BE2C (cell line): ENCODE results near the gene SLC29A1.
A peak's percentile ranks its signal among the peaks of the same experiment; 100 is the strongest.

ENCODE experiments used
- DNase-seq: peaks from one replicate; pipeline ENCODE4 v3.0.0-alpha.2; 2020
- H3K27me3 ChIP-seq: fragments of 250-450 bp; sonication (Bioruptor Pico); 2 replicates; pipeline ENCODE4 v1.5.1; 2020; ENCODE audit warnings: mild to moderate bottlenecking
- H3K36me3 ChIP-seq: fragments of 250-450 bp; sonication (Bioruptor Pico); 2 replicates; pipeline ENCODE4 v1.5.1; 2020; ENCODE audit warnings: mild to moderate bottlenecking
- H3K4me1 ChIP-seq: fragments of 250-450 bp; sonication (Bioruptor Pico); 2 replicates; pipeline ENCODE4 v1.5.1; 2020
- H3K4me3 ChIP-seq: 2 replicates; pipeline ENCODE4 v1.5.1; 2011; ENCODE audit warnings: low read depth, low read length
- H3K9me3 ChIP-seq: fragments of 250-450 bp; sonication (Bioruptor Pico); 2 replicates; pipeline ENCODE4 v1.5.1; 2020
- CTCF ChIP-seq: IDR thresholded peaks from 2 replicates; pipeline ENCODE4 v1.5.1; 2012; ENCODE audit warnings: mild to moderate bottlenecking, low read depth, low read length

Gene SLC29A1

GRCh38 chr6:44250067-44250717, 26.8 kb downstream of the SLC29A1 start:
- peak overlapping the region; percentile 94 for H3K4me3 ChIP-seq
- no peak for TF ChIP-seq CTCF
- H3K36me3 ChIP-seq, result peaks cover 82% of the 10 kb centered on the region
- no peak for DNase-seq
- H3K27me3 ChIP-seq, result no peaks in the 10 kb centered on the region
- no peaks in the 10 kb centered on the region for H3K9me3 ChIP-seq
- peaks cover 8% of the 10 kb centered on the region for H3K4me1 ChIP-seq

- peaks cover 87% of the 10 kb centered on the region for H3K36me3 ChIP-seq
- no peaks in the 10 kb centered on the region for H3K27me3 ChIP-seq
- peak overlapping the region; percentile 8; the same call in 1 of the 2 replicates for H3K4me3 ChIP-seq
- H3K4me1 ChIP-seq, result peaks cover 8% of the 10 kb centered on the region
- no peak for TF ChIP-seq CTCF
- DNase-seq, result no peak
- H3K9me3 ChIP-seq, result no peaks in the 10 kb centered on the region
Measured at GRCh38 chr6:44250718-44251123, 27.3 kb downstream of the SLC29A1 start.

GRCh38 chr6:44251576-44252524, 28.5 kb downstream of the SLC29A1 start:
- Histone ChIP-seq H3K27me3 (no peaks in the 10 kb centered on the region), H3K4me1 (peaks cover 8% of the 10 kb centered on the region), H3K36me3 (peaks cover 94% of the 10 kb centered on the region), H3K4me3 (no peak overlapping the region), H3K9me3 (no peaks in the 10 kb centered on the region)
- no peak for TF ChIP-seq CTCF
- no peak for DNase-seq

GRCh38 chr6:44253307-44254101, 30.1 kb downstream of the SLC29A1 start:
- H3K27me3 ChIP-seq, result no peaks in the 10 kb centered on the region
- peak; percentile 85 for DNase-seq
- peaks cover 8% of the 10 kb centered on the region for H3K4me1 ChIP-seq
- peak; percentile 62 for TF ChIP-seq CTCF
- no peak overlapping the region for H3K4me3 ChIP-seq
- peaks cover 82% of the 10 kb centered on the region for H3K36me3 ChIP-seq
- H3K9me3 ChIP-seq, result no peaks in the 10 kb centered on the region

GRCh38 chr6:44254191-44255104, 31.1 kb downstream of the SLC29A1 start:
- peaks cover 75% of the 10 kb centered on the region for H3K36me3 ChIP-seq

More at GRCh38 chr6:44254191-44255104, 31.1 kb downstream of the SLC29A1 start:
- H3K9me3 ChIP-seq, result no peaks in the 10 kb centered on the region
- DNase-seq, result peak; percentile 45
- TF ChIP-seq CTCF, result no peak
- no peaks in the 10 kb centered on the region for H3K27me3 ChIP-seq
- H3K4me3 ChIP-seq, result no peak overlapping the region
- peaks cover 8% of the 10 kb centered on the region for H3K4me1 ChIP-seq
